SK-N-SH (cell line): ENCODE measurements around the gene EIF2AK2. TPM values are rescaled to one million over a fixed set of nuclear protein-coding genes. Genes with fewer than 3 reads are reported as not detected.

ENCODE experiments used
- CTCF ChIA-PET: fragments of 300-600, 350-600 bp; formaldehyde crosslinking; extraction: SDS; loops from one replicate; lab custom pipeline; 2021; lab: Yijun Ruan, JAX
- POLR2A ChIA-PET: fragments of 350-600 bp; sonication (Branson Sonifier 250); formaldehyde crosslinking; extraction: SDS; loops from one replicate; lab custom pipeline; 2020; ENCODE audit warnings: antibody characterized with exemption, inconsistent platforms; lab: Yijun Ruan, JAX
- DNase-seq: peaks from one replicate; pipeline ENCODE4 v3.0.0; 2012
- H2AFZ ChIP-seq: fragments of 200-600 bp; sonication (generic); 2 replicates; pipeline ENCODE4 v1.8.1; 2016; ENCODE audit warnings: antibody characterized with exemption, mild to moderate bottlenecking, low read depth
- H3F3A ChIP-seq: fragments of 200-600 bp; sonication (generic); replicated peaks from 2 replicates; pipeline ENCODE3; 2016; ENCODE audit warnings: antibody characterized with exemption, mild to moderate bottlenecking; ENCODE audit not compliant: insufficient read depth
- H3K27ac ChIP-seq, 2 experiments: fragments of 200-500 bp in 1 of 2; fragments of 200-600 bp in 1 of 2; sonication (Bioruptor generic) in 1 of 2; sonication (generic), shearing (Covaris generic) in 1 of 2; 2 replicates each; pipeline versions ENCODE4 v1.5.1 to v1.6.1; 2014 to 2016; ENCODE audit warnings: low read depth in 2 of 2, inconsistent platforms in 1 of 2, low read length in 1 of 2, mild to moderate bottlenecking in 1 of 2, mixed read lengths in 1 of 2
- H3K27me3 ChIP-seq: fragments of 200-600 bp; sonication (generic), shearing (Covaris generic); 2 replicates; pipeline ENCODE4 v1.6.1; 2016; ENCODE audit warnings: mixed run types; ENCODE audit not compliant: insufficient read depth
- H3K36me3 ChIP-seq, 2 experiments: fragments of 200-500 bp in 1 of 2; fragments of 200-600 bp in 1 of 2; sonication (Bioruptor generic) in 1 of 2; sonication (generic) in 1 of 2; replicated peaks in 1 of 2; 2 replicates each; pipeline versions ENCODE3 to v1.5.1; 2014 to 2016; ENCODE audit warnings: low read length in 1 of 2, mild to moderate bottlenecking in 1 of 2; ENCODE audit not compliant: insufficient read depth in 2 of 2, control insufficient read depth in 1 of 2
- H3K4me1 ChIP-seq, 2 experiments: fragments of 200-500 bp in 1 of 2; fragments of 200-600 bp in 1 of 2; sonication (Bioruptor generic) in 1 of 2; sonication (generic), shearing (Covaris generic) in 1 of 2; 2 replicates each; pipeline versions ENCODE4 v1.5.1 to v1.6.1; 2014 to 2016; ENCODE audit warnings: low read depth in 1 of 2, low read length in 1 of 2, mixed run types in 1 of 2; ENCODE audit not compliant: insufficient read depth in 2 of 2, control insufficient read depth in 1 of 2
- H3K4me2 ChIP-seq: fragments of 200-600 bp; sonication (generic), shearing (Covaris generic); 2 replicates; pipeline ENCODE4 v1.6.1; 2017; ENCODE audit warnings: mixed run types
- H3K4me3 ChIP-seq, 2 experiments: fragments of 200-500 bp in 1 of 2; fragments of 200-600 bp in 1 of 2; sonication (Bioruptor generic) in 1 of 2; sonication (generic), shearing (Covaris generic) in 1 of 2; 2 replicates each; pipeline versions ENCODE4 v1.5.1 to v1.8.1; 2014 to 2016; ENCODE audit warnings: low read depth in 2 of 2, inconsistent platforms in 1 of 2, low read length in 1 of 2, mild to moderate bottlenecking in 1 of 2, mixed read lengths in 1 of 2, moderate library complexity in 1 of 2
- H3K79me2 ChIP-seq: fragments of 200-600 bp; sonication (generic); 2 replicates; pipeline ENCODE4 v1.8.1; 2017; ENCODE audit warnings: mild to moderate bottlenecking; ENCODE audit not compliant: insufficient read depth
- H3K9ac ChIP-seq: fragments of 200-600 bp; sonication (generic); 2 replicates; pipeline ENCODE4 v1.6.1; 2017; ENCODE audit warnings: mixed run types
- H3K9me2 ChIP-seq: fragments of 200-600 bp; sonication (generic); 2 replicates; pipeline ENCODE4 v1.6.1; 2017; ENCODE audit warnings: mixed run types
- H3K9me3 ChIP-seq: fragments of 200-600 bp; sonication (generic); 2 replicates; pipeline ENCODE4 v1.6.1; 2017; ENCODE audit warnings: mixed run types, mild to moderate bottlenecking, moderate library complexity
- H4K20me1 ChIP-seq: fragments of 200-600 bp; sonication (generic); 2 replicates; pipeline ENCODE4 v1.6.1; 2017; ENCODE audit warnings: mild to moderate bottlenecking, mixed run types; ENCODE audit not compliant: insufficient read depth
- CHD2 ChIP-seq: fragments of 150-350 bp; IDR thresholded peaks from 2 replicates; pipeline ENCODE4 v1.6.1; 2018; ENCODE audit warnings: low read length; ENCODE audit not compliant: partially characterized antibody
- EP300 ChIP-seq, 2 experiments: IDR thresholded peaks; 2 replicates each; pipeline versions ENCODE4 v1.4.0 to v1.6.1; 2012; ENCODE audit warnings: borderline replicate concordance in 1 of 2, low read depth in 1 of 2, low read length in 1 of 2
- EZH2phosphoT487 ChIP-seq: fragments of 200-600 bp; sonication (generic); IDR thresholded peaks from 2 replicates; pipeline ENCODE4 v1.6.1; 2017; ENCODE audit warnings: low read depth, mixed run types, mild to moderate bottlenecking, antibody characterized with exemption, moderate library complexity, borderline replicate concordance
- FOXJ3 ChIP-seq: sonication (generic); formaldehyde crosslinking; IDR thresholded peaks from 2 replicates; pipeline ENCODE4 v1.5.1; 2020; ENCODE audit warnings: mild to moderate bottlenecking, missing genetic modification reagents
- JUND ChIP-seq: IDR thresholded peaks from 2 replicates; pipeline ENCODE4 v1.4.0; 2012
- MEF2A ChIP-seq: IDR thresholded peaks from 2 replicates; pipeline ENCODE4 v1.4.0; 2012; ENCODE audit warnings: low read depth, borderline replicate concordance
- RAD21 ChIP-seq: IDR thresholded peaks from 2 replicates; pipeline ENCODE4 v1.6.1; 2012; ENCODE audit warnings: mild to moderate bottlenecking, low read length
- SMC3 ChIP-seq: IDR thresholded peaks from 2 replicates; pipeline ENCODE4 v1.6.1; 2012; ENCODE audit warnings: low read depth, low read length, improper control_type of control experiment
- TCF12 ChIP-seq: IDR thresholded peaks from 2 replicates; pipeline ENCODE4 v1.4.0; 2012
- TEAD4 ChIP-seq: IDR thresholded peaks from 2 replicates; pipeline ENCODE4 v1.4.0; 2012; ENCODE audit warnings: mild to moderate bottlenecking, borderline replicate concordance; ENCODE audit not compliant: insufficient read depth
- WGBS: methylation state at CpG from one replicate; pipeline ENCODE4 v1.1.6; 2017; ENCODE audit warnings: low lambda C conversion rate; 5-methylcytosine and 5-hydroxymethylcytosine counted together
- polyA plus RNA-seq, 3 experiments: library from polyadenylated mRNA; depleted of rRNA; stranded (reverse); fragments of >200 nt; gene quantifications; 2 replicates each; pipeline ENCODE4 v1.2.3, GENCODE V29; 2012
- TF ChIP-seq, protein P1 (sequence below): fragments of 150-350 bp; IDR thresholded peaks from 2 replicates; pipeline ENCODE4 v1.6.1; 2017; ENCODE audit warnings: antibody characterized with exemption, low read length, low read depth, borderline replicate concordance
- TF ChIP-seq, protein P2 (sequence below): IDR thresholded peaks from 2 replicates; pipeline ENCODE4; 2012
- TF ChIP-seq, protein P3 (sequence below): IDR thresholded peaks from 2 replicates; pipeline ENCODE4 v1.4.0; 2012; ENCODE audit warnings: low read depth, borderline replicate concordance

Gene EIF2AK2
- polyA plus RNA-seq, 1 of the 3 experiments (the other 2 are of a cell fraction) = 9.0 TPM

DNA sequence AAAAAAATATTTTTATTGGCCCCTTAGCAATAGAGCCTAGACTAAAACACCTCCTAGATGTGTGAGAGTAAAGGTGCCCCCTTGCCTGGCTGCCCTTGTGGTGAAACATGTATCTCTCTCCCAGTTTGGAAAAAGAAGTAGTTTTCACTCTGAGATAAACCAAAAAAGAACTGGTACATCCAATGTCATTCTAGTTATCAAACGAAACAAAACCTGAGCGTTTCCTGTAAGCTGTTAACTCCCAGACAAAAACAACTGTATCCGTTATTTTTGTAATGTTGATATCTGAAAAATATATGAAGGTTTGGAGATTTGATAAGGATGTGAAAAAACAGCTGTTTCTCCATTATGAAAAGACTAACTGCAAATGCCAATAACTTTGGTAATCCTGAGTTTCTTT lies 96.9 kb downstream of the EIF2AK2 start:
- Histone ChIP-seq H3K27ac (no peak overlapping the region), H3K9me3 (no peaks in the 10 kb centered on the region), H4K20me1 (no peaks in the 10 kb centered on the region), H3K79me2 (no peaks in the 10 kb centered on the region), H3K9me2 (no peaks in the 10 kb centered on the region), H3K9ac (no peak overlapping the region), H3K4me1 (no peaks in the 10 kb centered on the region), H3K36me3 (peaks cover 71 to 79% of the 10 kb centered on the region in 2 experiments), H3K4me3 (no peak overlapping the region), H2AFZ (no peak overlapping the region), H3K4me2 (no peak overlapping the region), H3F3A (no peaks in the 10 kb centered on the region), H3K27me3 (no peaks in the 10 kb centered on the region)
- no peak for DNase-seq
- CTCF ChIA-PET = interaction anchor here (0.8 to 1.1 kb wide), 2 partner anchors 9 to 19 kb away, joined by 3 to 4 read pairs; no protein-coding TSS in a partner anchor
- TF ChIP-seq, protein P1, sequence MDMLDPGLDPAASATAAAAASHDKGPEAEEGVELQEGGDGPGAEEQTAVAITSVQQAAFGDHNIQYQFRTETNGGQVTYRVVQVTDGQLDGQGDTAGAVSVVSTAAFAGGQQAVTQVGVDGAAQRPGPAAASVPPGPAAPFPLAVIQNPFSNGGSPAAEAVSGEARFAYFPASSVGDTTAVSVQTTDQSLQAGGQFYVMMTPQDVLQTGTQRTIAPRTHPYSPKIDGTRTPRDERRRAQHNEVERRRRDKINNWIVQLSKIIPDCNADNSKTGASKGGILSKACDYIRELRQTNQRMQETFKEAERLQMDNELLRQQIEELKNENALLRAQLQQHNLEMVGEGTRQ = no peak
- no peak for TF ChIP-seq TCF12
- TF ChIP-seq, protein P2, sequence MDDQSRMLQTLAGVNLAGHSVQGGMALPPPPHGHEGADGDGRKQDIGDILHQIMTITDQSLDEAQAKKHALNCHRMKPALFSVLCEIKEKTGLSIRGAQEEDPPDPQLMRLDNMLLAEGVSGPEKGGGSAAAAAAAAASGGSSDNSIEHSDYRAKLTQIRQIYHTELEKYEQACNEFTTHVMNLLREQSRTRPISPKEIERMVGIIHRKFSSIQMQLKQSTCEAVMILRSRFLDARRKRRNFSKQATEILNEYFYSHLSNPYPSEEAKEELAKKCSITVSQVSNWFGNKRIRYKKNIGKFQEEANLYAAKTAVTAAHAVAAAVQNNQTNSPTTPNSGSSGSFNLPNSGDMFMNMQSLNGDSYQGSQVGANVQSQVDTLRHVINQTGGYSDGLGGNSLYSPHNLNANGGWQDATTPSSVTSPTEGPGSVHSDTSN = no peak
- TF ChIP-seq RAD21 = no peak
- no peak for TF ChIP-seq SMC3
- TF ChIP-seq FOXJ3 (CRISPR knock-in tag) = no peak
- no peak for TF ChIP-seq EP300 (IDR thresholded peaks at IDR 0.05; ENCODE audit: borderline replicate concordance in 1 of 2, low read depth in 1 of 2, low read length in 1 of 2)
- no peak for TF ChIP-seq CHD2
- no peak for TF ChIP-seq TEAD4
- WGBS = 98% methylated on average over 3 of the region's 3 CpGs
- POLR2A ChIA-PET = no interaction called here

DNA sequence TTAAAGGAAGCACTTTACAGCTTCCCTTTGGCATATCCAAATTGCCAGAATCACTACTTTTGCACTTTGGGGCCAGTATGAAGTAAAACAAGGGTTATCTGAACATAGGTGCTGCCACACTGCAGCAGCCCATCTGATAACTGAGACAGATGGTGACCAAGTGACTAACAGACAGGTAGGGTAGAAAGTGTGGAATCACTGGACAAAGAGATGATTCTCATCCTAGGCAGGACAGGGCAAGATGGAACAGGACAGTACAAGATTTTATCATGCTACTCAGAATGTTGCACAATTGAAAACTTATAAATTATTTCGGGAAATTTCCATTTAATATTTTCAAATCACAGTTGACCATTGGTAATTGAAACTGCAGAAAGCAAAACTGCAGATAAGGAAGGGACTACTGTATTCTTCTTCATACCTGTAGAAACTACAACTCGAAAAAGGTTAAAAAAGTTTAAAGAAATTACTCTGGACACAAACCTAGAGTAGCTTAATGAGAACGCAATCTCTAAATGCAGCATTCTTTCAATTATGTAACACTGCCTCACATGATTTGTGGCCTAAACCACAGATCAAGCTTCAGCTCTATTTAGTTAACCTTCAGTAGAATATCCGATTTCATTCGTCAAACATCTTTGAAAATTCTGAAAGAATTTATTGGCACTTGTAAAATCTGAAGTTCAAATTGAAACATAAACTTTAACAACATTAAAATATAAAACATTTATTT lies 104.0 kb downstream of the EIF2AK2 start:
- CTCF ChIA-PET = interaction anchor here (1.0 to 1.6 kb wide), 2 partner anchors 10 to 18 kb away, joined by 4 to 5 read pairs; no protein-coding TSS in a partner anchor

More for the DNA sequence above, 104.0 kb downstream of the EIF2AK2 start:
- Histone ChIP-seq H3K27me3 (no peaks in the 10 kb centered on the region), H3K4me2 (no peak overlapping the region), H3K36me3 (peaks cover 67 to 80% of the 10 kb centered on the region in 2 experiments), H3K79me2 (no peaks in the 10 kb centered on the region), H3K4me1 (no peaks in the 10 kb centered on the region), H4K20me1 (no peaks in the 10 kb centered on the region), H3K9ac (no peak overlapping the region), H3F3A (peaks cover 5% of the 10 kb centered on the region), H2AFZ (no peak overlapping the region), H3K9me3 (no peaks in the 10 kb centered on the region), H3K27ac (no peak overlapping the region), H3K4me3 (no peak overlapping the region), H3K9me2 (no peaks in the 10 kb centered on the region)
- no peak for TF ChIP-seq EP300 (IDR thresholded peaks at IDR 0.05; ENCODE audit: borderline replicate concordance in 1 of 2, low read depth in 1 of 2, low read length in 1 of 2)
- TF ChIP-seq MEF2A = no peak
- no peak for TF ChIP-seq EZH2phosphoT487
- TF ChIP-seq, protein P3, sequence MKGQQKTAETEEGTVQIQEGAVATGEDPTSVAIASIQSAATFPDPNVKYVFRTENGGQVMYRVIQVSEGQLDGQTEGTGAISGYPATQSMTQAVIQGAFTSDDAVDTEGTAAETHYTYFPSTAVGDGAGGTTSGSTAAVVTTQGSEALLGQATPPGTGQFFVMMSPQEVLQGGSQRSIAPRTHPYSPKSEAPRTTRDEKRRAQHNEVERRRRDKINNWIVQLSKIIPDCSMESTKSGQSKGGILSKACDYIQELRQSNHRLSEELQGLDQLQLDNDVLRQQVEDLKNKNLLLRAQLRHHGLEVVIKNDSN = no peak
- TF ChIP-seq JUND = no peak
- POLR2A ChIA-PET = no interaction called here
- no peak for DNase-seq
- 94% methylated on average over 5 of the region's 5 CpGs for WGBS

Other genes with a start within 250 kb of the EIF2AK2 start
- gene STRN, start 190.4 kb downstream of the EIF2AK2 start, polyA plus RNA-seq (2012; rRNA removed) = 4.8 and 5.8 TPM in 2 replicates
- 10.8 and 17.5 TPM in 2 replicates for gene HEATR5B, start 72.6 kb downstream of the EIF2AK2 start, polyA plus RNA-seq (2012; rRNA removed)
- gene GPATCH11, start 72.5 kb downstream of the EIF2AK2 start, polyA plus RNA-seq (2012; rRNA removed) = 2.9 and 4.0 TPM in 2 replicates
- gene SULT6B1, start 31.7 kb upstream of the EIF2AK2 start, polyA plus RNA-seq (2012; rRNA removed) = not detected in 2 replicates
- 27.5 and 35.4 TPM in 2 replicates for gene CEBPZOS, start 39.5 kb upstream of the EIF2AK2 start, polyA plus RNA-seq (2012; rRNA removed)
- gene CEBPZ, start 74.6 kb upstream of the EIF2AK2 start, polyA plus RNA-seq (2012; rRNA removed) = 9.7 and 11.6 TPM in 2 replicates
- 24.8 and 36.1 TPM in 2 replicates for gene NDUFAF7, start 74.7 kb upstream of the EIF2AK2 start, polyA plus RNA-seq (2012; rRNA removed)
- 15.9 and 17.5 TPM in 2 replicates for gene PRKD3, start 167.9 kb upstream of the EIF2AK2 start, polyA plus RNA-seq (2012; rRNA removed)
- 0.06 and 0.12 TPM in 2 replicates for gene QPCT, start 187.7 kb upstream of the EIF2AK2 start, polyA plus RNA-seq (2012; rRNA removed)